ENCODE data around the gene FAM241A.
"Not testable (repeated sequence)": the region's sequence is repeated elsewhere in the genome, so short reads cannot be mapped to it uniquely, and the experiment has no call there.

The FAM241A gene

DNA sequence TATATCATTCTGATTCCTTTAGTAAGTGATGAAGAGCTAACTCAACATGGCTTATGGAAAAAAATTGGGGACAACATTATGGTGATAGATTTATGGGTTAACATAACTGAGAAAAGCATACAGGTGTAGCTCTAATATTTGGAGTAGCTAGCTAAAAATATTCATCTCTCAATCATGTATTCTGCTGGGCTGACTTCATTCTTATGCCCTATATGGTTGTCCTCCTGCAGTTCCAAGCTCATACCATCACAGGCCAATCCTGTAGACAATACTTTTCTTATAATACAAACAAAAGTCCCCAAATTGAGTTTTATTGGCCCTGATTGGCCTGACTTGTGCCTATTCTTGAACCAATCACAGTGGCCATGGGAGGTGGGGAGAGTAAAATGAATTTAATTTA lies 6.7 kb upstream of the FAM241A start:
- no peak for DNase-seq (ENCODE audit: low read depth, low spot score)

DNA sequence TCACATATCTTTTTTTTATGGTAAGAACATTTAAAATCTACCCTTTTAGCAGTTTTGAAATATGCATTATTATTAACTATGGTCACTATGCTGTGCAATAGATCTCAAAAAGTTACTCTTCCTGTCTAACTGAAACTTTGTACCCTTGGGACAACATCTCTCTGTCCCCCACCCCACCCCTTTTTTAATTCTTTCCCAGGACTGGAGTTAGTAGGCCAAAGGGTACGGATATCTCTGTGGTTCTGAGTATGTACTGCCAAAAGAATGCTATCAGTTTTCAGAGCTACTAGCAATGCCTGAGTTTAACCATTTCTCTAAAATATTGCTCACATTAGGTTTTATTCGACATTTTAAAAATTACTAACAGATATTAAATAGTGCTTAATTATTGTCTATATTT lies 4.7 kb upstream of the FAM241A start:
- no peak for DNase-seq (ENCODE audit: low read depth, low spot score)

DNA sequence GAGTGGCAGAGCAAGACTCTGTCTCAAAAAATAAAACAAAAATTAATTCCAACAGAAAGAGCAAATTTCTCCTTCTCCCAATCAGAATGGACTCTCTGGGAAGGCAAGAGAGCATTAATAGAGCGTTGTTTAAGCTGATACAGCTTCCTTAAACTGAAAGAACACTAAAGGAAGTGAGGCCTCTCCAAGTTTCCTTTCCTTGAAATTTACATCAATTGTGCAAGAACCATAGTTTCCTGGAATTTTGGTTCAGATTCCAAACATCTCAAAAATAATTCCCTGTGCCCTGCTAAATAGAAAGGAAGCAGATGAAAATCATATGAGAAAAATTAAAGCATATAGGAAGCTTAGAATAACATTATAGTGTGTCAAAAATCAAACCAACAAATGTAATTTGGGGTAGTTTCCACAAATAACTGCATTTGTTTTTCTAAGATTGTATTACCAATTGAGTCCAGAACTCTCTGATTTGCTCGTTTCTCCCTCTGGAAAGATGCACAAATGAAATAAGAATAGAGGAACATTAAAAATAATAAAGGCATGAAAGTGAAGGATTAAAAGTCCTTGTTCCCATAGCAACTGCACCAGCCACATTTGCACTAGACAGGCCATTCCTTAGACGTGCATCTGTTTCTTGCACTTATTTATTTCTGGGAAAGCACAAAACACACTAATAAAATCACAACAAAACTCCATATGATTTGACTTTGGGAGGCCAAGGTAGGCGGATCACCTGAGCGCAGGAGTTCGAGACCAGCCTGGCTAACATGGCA lies 3.7 kb upstream of the FAM241A start:
- no peak for DNase-seq (ENCODE audit: low read depth, low spot score)

DNA sequence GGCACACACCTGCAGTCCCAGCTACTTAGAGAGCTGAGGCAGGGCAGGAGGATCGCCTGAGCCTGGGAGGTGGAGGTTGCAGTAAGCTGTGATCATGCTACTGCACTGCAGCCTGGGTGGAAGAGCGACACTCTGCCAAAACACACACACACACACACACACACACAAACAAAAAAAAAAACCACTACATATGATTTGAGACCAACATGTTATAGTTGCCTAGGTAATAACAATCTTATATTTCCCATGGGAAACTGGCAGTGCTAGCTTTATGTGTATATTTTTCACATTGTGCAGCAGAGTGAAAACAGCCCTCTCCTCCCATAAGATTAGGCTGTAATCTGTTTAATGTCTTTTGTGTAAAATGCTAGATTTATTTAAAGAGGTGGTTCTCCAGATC lies 3.1 kb upstream of the FAM241A start:
- DNase-seq (ENCODE audit: low read depth, low spot score) = no peak

DNA sequence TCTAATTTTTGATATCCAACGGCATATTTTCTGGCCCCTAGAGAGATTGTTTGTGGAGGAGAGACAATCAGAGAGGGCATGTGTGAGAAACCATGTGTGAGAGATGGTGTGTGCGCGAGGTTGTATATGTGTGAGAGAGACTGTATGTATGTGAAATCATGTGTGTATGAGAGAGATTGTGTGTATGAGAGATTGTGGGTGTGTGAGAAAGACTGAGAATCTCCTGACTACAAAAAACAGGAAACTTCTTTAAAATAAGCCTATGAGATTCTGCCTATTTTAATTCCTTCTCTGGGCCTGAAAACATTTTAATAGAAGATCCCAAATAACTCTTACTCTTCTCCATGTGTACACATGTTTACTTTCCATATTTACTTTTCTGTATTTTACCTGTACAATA lies 1.5 kb upstream of the FAM241A start:
- no peak for DNase-seq (ENCODE audit: low read depth, low spot score)

DNA sequence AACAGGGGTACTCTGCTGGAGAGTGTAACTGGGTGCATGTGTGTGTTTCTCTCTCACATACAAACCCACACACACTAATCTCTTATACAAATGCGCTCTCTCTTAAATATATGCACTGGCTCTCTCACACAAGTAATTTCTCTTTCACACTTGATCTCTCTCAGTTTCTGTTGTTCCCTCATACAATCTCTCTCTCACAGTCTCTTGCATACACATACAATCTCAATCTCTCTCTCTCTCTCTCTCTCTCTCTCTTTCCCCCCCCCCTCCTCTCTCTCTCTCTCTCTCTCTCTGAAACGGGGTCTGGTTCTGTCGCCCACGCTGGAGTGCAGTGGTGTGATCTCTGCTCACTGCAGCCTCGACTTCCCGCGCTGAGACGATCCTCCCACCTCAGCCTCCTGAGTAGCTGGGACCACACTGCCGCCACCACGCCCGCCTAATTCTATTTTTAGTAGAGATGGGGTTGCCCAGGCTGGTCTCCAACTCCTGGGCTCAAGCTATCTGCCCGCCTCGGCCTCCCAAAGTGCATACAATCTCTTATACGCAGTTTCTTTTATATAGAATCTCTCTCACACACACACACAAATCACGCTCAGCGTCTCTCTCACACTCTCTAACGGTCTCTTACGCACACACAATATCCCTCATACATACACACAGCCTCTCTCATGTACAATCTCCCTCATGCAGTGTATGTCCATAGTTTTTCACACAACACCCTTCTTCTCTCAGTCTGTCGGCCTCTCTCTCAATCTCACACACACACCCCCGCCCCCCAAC lies 518 bp upstream of the FAM241A start:
- no peak for DNase-seq (ENCODE audit: low read depth, low spot score)

DNA sequence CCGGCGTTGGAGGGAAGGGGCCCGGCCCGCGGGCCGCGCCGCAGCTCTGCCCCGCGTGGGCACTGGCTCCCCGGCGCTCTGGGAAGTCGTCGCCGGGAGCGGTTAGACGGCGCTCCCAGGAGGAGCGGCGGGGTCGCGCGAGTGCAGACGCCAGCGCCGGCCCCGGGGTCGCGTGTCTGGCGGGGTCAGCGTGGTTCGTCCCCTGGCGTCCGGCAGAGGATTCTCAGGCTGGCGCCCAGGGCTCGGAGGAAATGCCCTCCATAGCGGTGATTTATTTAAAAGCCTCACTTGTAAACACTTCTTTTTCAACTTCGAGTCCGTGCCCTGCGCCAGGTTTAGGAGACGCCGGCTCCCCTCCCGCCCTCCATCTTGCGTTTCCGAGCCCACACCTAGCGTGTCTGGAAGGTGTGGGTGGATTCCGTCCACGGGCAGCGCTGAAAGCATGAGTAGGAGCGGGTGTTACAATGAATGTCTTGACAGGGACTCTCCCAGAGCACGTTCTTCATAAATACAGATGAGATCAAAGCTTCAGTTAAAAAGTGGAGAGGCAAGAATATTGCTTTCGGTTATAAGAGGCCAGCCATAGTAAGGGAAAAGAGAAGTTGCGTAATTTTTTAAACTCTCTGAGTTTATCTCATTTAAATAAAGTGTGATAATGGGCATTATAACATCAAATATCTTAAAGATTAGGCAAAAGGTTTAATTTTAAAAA lies 692 bp downstream of the FAM241A start:
- DNase-seq (ENCODE audit: low read depth, low spot score) = peak; percentile 54

DNA sequence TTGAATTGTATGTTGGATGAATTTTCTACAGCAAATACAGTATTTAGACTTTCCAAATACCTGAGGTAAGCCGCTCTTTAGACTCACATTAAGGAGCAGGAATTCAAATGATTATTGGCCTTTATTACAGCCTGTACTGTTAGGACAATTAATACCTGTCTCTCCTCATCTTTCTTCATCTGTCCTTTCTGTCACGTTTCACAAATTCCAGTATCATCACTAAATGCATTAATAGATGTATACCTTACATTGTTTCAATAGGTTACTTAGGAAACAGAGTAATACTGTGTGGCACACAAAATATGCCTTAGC lies 1.2 kb downstream of the FAM241A start:
- no peak for DNase-seq (ENCODE audit: low read depth, low spot score)

DNA sequence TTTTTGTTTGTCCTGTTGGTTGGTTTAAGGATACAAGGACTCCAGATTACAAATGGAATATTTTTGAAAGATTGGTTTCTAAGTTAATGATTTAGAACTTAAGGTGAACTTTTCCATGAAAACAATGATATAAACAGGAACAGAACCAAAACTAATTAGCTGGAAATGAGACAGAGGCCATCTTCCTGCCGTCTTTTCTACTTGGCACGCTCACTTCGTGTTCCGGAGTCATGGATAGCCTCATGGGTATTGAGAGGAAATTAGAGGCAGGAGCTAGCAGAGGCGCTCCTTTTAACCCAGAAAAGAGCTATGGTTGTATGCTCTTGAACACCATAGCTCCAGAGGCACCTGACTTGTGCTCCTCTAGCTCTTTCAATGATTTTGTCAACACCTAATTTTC lies 2.4 kb downstream of the FAM241A start:
- no peak for DNase-seq (ENCODE audit: low read depth, low spot score)

DNA sequence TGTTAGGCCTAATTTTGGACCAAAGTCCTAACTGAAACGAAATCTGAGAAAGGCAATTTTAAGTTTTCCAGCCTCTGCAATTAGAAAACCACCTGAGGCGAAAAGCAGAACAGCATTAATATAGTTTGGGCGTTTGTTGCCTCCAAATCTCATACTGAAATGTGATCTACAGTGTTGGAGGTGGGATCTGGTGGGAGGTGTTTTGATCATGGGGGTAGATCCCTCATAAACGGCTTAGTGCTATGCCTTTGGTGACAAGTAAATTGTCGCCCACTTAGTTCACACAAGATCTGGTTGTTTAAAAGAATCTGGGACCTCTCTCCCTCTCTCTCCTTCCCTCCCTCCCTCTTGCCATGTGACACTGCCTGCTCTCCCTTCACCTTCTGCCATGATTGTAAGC lies 5.7 kb downstream of the FAM241A start:
- DNase-seq (ENCODE audit: low read depth, low spot score) = no peak

DNA sequence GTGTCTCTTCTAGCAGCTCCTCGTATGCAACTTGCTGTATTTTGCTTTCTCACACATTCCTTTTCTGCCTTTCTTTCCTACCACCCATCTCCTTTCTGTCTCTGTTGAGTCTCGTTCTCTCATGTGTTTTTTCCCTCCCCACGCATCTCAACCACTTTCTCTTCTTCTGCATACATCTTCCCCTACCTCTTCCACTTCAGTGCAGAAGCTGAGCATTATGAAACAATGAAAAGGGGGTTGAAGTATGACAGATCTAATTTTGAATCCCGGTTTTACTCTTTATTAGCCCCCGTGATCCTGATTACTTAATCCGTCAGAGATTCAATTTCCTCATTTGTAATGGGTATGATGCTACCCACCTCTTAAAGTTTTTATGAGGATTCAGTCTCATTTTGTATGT lies 7.3 kb downstream of the FAM241A start:
- no peak for DNase-seq (ENCODE audit: low read depth, low spot score)

DNA sequence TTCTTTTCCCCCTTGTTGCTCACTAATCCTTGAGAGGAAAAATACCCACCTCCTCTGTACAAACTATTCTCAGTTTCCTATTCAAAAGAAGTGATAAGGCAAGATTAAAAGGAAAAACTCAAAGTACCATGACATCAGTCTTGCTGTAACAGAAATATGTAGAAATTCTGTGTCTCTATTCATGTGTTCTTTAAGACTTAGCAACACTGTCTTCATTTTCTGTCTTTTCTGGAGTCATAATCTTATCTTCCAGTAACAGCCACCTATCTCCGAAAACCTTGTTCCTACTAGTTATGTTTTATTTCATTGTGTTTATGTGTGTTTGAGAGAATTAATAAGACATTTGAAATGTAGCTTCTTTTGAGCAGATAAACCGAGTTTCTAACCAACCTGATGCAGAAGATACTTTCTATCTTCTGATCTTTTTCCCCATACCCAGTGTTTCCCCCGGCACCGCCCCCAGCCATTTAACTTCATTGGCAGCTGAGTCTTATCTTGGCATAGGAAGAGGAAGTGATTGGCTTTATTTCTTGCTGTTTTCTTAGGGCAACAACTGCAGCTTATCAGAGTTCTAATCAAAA lies 8.0 kb downstream of the FAM241A start:
- no peak for DNase-seq (ENCODE audit: low read depth, low spot score)

DNA sequence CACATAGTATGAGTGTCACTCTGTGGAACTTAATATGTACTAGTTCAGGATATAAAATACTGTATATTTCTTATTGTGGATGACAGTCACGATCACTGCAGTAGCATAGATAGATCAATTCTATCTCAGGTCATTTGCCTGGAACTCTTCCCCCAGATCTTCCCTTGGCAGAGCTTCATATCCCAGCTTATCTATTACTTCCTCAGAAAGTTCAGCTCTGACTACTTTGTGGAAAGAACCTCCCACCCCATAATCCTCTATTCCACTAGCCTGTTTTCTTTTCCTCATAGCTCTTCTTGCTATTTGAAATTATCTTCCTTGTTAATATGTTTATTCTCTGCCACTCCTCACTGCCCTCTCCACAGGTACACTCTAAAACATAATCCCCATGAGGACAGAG lies 10.9 kb downstream of the FAM241A start:
- DNase-seq (ENCODE audit: low read depth, low spot score) = no peak

DNA sequence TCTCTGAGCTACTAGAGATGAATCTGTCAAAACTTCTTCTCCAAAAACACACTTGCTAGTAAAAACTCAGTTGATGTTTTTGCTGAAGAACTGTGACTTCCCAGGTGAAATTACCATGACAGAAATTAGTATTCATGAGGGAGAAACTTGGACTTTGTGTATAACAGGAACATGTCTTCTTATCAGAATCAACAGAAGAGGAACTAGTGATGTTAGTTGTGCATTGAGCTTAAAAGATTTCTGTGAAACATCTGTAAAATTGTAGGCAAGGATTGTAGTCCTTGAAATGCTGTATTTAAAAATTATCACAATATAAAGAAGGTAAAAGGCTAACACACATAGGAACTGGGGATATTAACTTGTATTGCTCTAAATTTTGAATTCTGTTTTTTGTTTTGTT lies 11.3 kb downstream of the FAM241A start:
- no peak for DNase-seq (ENCODE audit: low read depth, low spot score)

DNA sequence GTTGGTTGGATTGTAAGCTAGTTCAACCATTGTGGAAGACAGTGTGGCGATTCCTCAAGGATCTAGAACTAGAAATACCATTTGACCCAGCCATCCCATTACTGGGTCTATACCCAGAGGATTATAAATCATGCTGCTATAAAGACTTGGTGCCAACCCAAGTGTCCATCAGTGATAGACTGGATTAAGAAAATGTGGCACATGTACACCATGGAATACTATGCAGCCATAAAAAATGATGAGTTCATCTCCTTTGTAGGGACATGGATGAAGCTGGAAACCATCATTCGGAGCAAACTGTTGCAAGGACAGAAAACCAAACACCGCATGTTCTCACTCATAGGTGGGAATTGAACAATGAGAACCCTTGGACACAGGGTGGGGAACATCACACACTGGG lies 18.5 kb downstream of the FAM241A start:
- DNase-seq (ENCODE audit: low read depth, low spot score) = not testable (repeated sequence)

DNA sequence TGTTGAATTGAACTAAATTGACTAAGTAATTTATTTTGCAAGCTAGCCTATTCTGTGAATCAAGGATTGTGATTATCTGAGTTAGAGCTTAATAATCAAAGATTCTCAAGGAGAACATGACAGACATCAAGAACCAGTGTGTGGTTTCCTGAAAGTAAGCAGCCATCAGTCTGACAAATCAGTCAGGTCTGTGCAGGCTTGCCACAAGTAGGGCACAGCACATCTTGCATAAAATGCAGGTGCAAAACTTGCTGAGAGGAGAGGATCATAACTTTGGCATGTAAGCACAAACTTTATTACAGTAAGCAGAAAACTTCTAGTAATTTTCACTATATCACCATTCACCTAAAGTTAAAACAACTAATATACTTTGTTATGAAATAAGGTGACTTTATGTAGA lies 22.5 kb downstream of the FAM241A start:
- no peak for DNase-seq (ENCODE audit: low read depth, low spot score)

DNA sequence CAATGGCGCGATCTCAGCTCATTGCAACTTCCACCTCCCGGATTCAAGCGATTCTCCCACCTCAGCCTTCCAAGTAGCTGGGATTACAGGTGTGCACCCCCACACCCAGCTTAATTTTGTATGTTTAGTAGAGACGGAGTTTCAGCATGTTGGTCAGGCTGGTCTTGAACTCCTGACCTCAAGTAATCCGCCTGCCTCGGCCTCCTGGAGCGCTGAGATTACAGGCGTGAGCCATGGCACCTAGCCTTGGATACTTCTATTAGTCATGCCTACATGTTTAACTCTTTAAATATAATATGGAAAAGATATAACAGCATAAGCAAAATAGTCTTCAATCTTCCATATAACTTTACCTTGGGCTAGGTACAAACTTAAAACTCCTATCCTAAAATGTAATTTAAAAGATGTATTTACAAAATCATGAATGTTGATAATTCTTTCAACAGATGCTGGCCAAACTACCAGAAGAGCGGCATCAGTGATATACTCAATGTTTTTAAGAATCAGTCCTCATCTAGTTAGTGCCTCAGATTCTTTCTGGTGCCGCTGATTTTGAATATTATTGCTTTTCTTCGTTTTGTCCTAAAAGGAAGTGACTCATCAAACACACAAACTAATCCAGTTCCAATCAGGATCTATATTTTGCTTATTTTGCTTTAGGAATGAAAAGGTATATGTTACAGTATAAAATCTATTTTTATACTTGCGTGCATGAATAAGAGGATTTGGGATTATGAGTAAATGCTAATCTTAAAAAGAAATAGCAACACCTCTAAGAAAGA lies 23.7 kb downstream of the FAM241A start:
- DNase-seq (ENCODE audit: low read depth, low spot score) = no peak

DNA sequence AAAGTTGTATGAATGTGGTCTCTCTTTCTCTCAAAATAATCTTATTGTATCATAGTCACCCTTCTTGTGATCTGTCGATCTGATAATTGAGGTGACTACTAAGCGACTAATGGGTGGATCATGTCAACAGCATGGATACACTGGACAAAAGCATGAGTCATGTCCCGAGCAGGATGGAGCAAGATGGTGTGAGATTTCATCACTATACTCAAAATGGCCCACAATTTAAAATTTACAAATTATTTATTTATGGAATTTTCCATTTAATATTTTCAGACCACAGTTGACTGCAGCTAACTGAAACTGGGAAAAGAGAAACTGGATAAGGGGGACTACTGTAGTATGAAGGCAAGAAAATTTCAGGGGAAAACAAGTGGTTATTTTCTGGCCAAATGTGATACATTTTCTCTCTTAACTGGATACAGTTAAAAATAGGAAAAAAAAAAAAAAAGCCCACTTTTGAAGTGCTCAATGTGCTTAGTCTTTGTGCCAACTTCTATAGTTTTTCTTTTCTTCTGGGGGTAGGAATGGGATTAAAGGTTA lies 25.3 kb downstream of the FAM241A start:
- no peak for DNase-seq (ENCODE audit: low read depth, low spot score)

DNA sequence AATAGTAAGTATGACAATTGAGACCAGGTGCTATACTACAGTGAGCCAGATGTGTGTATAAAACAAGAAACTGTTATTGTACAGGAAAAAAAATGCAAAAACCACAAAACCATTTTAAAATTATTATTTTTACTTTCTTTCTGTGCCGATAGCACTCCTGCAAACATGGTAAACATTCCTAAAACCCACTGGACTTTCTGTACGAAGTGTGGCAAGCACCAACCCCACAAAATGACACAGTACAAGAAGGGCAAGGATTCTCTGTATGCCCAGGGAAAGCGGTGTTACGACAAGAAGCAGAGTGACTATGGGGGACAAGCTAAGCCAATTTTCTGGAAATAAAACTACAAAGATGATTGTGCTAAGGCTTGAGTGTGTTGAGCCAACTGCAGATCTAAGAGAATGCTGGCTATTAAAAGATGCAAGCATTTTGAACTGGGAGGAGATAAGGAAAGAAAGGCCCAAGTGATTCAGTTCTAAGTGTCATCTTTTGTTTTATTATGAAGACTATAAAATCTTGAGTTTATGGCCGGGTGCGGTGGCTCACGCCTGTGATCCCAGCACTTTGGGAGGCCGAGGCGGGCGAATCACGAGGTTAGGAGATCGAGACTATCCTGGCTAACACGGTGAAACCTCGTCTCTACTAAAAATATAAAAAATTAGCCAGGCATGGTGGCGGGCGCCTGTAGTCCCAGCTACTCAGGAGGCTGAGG lies 26.0 kb downstream of the FAM241A start:
- not testable (repeated sequence) for DNase-seq (ENCODE audit: low read depth, low spot score)

DNA sequence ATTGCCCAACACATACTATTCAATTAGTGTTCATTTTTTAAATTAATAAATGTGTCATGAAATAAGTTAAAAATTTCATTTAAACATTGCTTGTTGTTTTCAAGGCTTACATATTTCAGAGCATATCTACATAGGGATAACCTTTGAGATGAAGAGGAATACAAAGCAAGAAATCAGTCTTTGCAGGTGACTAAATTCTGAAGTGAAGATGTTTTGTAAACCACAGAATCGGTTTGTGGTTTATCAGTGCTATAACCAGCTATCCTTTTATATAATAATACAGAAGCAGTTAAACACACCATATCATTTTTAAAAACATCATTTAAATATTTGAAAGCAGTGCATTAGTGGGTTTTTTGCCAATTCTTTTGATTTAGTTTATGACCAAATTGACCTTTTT lies 26.9 kb downstream of the FAM241A start:
- no peak for DNase-seq (ENCODE audit: low read depth, low spot score)
